Ishikawa (cell line): Measurements from ENCODE around the gene TPPP2.

Experiments
- CEBPB ChIP-seq: IDR thresholded peaks from 2 replicates; pipeline ENCODE4 v1.6.1; 2012
- CREB1 ChIP-seq: IDR thresholded peaks from 2 replicates; pipeline ENCODE4 v1.6.1; 2012; ENCODE audit warnings: low read depth
- EP300 ChIP-seq: IDR thresholded peaks from 2 replicates; pipeline ENCODE4 v1.6.1; 2012; ENCODE audit warnings: borderline replicate concordance
- RAD21 ChIP-seq: IDR thresholded peaks from 2 replicates; pipeline ENCODE4 v1.6.1; 2012; ENCODE audit warnings: low read depth
- TAF1 ChIP-seq: IDR thresholded peaks from 2 replicates; pipeline ENCODE4 v1.6.1; 2012; ENCODE audit warnings: low read depth, mild to moderate bottlenecking
- TCF12 ChIP-seq: IDR thresholded peaks from 2 replicates; pipeline ENCODE4 v1.6.1; 2012; ENCODE audit warnings: low read depth
- TF ChIP-seq, protein P1 (sequence below): IDR thresholded peaks from 2 replicates; pipeline ENCODE4 v1.6.1; 2012

GRCh38 chr14:21056520-21057163 lies 26.6 kb downstream of the TPPP2 start:
- TF ChIP-seq, protein P1, sequence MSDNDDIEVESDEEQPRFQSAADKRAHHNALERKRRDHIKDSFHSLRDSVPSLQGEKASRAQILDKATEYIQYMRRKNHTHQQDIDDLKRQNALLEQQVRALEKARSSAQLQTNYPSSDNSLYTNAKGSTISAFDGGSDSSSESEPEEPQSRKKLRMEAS = no peak
- no peak for TF ChIP-seq RAD21
- TF ChIP-seq TAF1 = no peak
- no peak for TF ChIP-seq TCF12
- no peak for TF ChIP-seq EP300
- no peak for TF ChIP-seq CEBPB
- no peak for TF ChIP-seq CREB1
